ENCODE results near the gene CFAP77.

CFAP77 gene

GRCh38 chr9:132451276-132451675 lies 41.3 kb downstream of the CFAP77 start:
- Histone ChIP-seq H3K4me3 (replicated peaks; ENCODE audit: low read depth, low read length) (no peak overlapping the region), H3K27me3 (replicated peaks; ENCODE audit: control insufficient read depth, insufficient read depth, low read length) (peaks cover 4% of the 10 kb centered on the region), H3K36me3 (ENCODE audit: control insufficient read depth, insufficient read depth, low read length) (no peaks in the 10 kb centered on the region)
- DNase-seq (ENCODE audit: extremely low read depth, insufficient read length), result no peak
- TF ChIP-seq CTCF (IDR thresholded peaks at IDR 0.05; ENCODE audit: insufficient read depth, low read length, poor library complexity, severe bottlenecking), result no peak

GRCh38 chr9:132456241-132456640 lies 46.2 kb downstream of the CFAP77 start:
- peaks cover 4% of the 10 kb centered on the region for H3K27me3 ChIP-seq (replicated peaks; ENCODE audit: control insufficient read depth, insufficient read depth, low read length)
- no peak for TF ChIP-seq CTCF (IDR thresholded peaks at IDR 0.05; ENCODE audit: insufficient read depth, low read length, poor library complexity, severe bottlenecking)
- no peak overlapping the region for H3K4me3 ChIP-seq (replicated peaks; ENCODE audit: low read depth, low read length)
- DNase-seq (ENCODE audit: extremely low read depth, insufficient read length), result no peak
- no peaks in the 10 kb centered on the region for H3K36me3 ChIP-seq (ENCODE audit: control insufficient read depth, insufficient read depth, low read length)

GRCh38 chr9:132457504-132458236 lies 47.7 kb downstream of the CFAP77 start:
- Histone ChIP-seq H3K36me3 (ENCODE audit: control insufficient read depth, insufficient read depth, low read length) (no peaks in the 10 kb centered on the region), H3K27me3 (replicated peaks; ENCODE audit: control insufficient read depth, insufficient read depth, low read length) (peaks cover 1% of the 10 kb centered on the region), H3K4me3 (replicated peaks; ENCODE audit: low read depth, low read length) (no peak overlapping the region)
- TF ChIP-seq CTCF (IDR thresholded peaks at IDR 0.05; ENCODE audit: insufficient read depth, low read length, poor library complexity, severe bottlenecking), result no peak
- DNase-seq (ENCODE audit: extremely low read depth, insufficient read length), result no peak

GRCh38 chr9:132458432-132458831 lies 48.4 kb downstream of the CFAP77 start:
- H3K36me3 ChIP-seq (ENCODE audit: control insufficient read depth, insufficient read depth, low read length), result no peaks in the 10 kb centered on the region
- no peak overlapping the region for H3K4me3 ChIP-seq (replicated peaks; ENCODE audit: low read depth, low read length)
- no peaks in the 10 kb centered on the region; the same call in 1 of the 2 replicates for H3K27me3 ChIP-seq (replicated peaks; ENCODE audit: control insufficient read depth, insufficient read depth, low read length)
- no peak for TF ChIP-seq CTCF (IDR thresholded peaks at IDR 0.05; ENCODE audit: insufficient read depth, low read length, poor library complexity, severe bottlenecking)
- DNase-seq (ENCODE audit: extremely low read depth, insufficient read length), result no peak

- TF ChIP-seq CTCF (IDR thresholded peaks at IDR 0.05; ENCODE audit: insufficient read depth, low read length, poor library complexity, severe bottlenecking), result no peak
- no peak for DNase-seq (ENCODE audit: extremely low read depth, insufficient read length)
Observed at GRCh38 chr9:132459661-132460060, 49.6 kb downstream of the CFAP77 start.

More at GRCh38 chr9:132459661-132460060, 49.6 kb downstream of the CFAP77 start:
- H3K36me3 ChIP-seq (ENCODE audit: control insufficient read depth, insufficient read depth, low read length), result no peaks in the 10 kb centered on the region
- no peaks in the 10 kb centered on the region; the same call in 1 of the 2 replicates for H3K27me3 ChIP-seq (replicated peaks; ENCODE audit: control insufficient read depth, insufficient read depth, low read length)
- no peak overlapping the region for H3K4me3 ChIP-seq (replicated peaks; ENCODE audit: low read depth, low read length)

Measured in GM06990 (cell line).